OCI-LY3 (cell line): ENCODE results near the gene SLC24A1.

Experiments
- H2AFZ ChIP-seq: fragments of 200-600, 300-600 bp; shearing (Covaris generic); 2 replicates; pipeline ENCODE4 v1.6.0; 2014; ENCODE audit warnings: antibody characterized with exemption, low read depth, low read length
- H3K27ac ChIP-seq: fragments of 200-600, 300-600 bp; sonication (generic); 2 replicates; pipeline ENCODE4 v1.5.1; 2014; ENCODE audit warnings: mild to moderate bottlenecking, low read length, moderate library complexity, mixed read lengths
- H3K27me3 ChIP-seq: fragments of 200-600, 300-600 bp; sonication (generic); 2 replicates; pipeline ENCODE4 v1.6.1; 2014; ENCODE audit warnings: low read depth, low read length, mixed read lengths
- H3K36me3 ChIP-seq: fragments of 200-600, 300-600 bp; sonication (generic); replicated peaks from 2 replicates; pipeline ENCODE3; 2014; ENCODE audit warnings: low read depth, low read length, mixed read lengths
- H3K4me1 ChIP-seq: fragments of 300-600, 200-600 bp; sonication (generic); 2 replicates; pipeline ENCODE4 v1.6.1; 2014; ENCODE audit warnings: low read length, mixed read lengths
- H3K4me2 ChIP-seq: fragments of 200-600, 300-600 bp; sonication (generic); 2 replicates; pipeline ENCODE4 v1.6.1; 2014; ENCODE audit warnings: low read length, mixed read lengths
- H3K4me3 ChIP-seq: fragments of 300-600, 200-600 bp; sonication (generic); 2 replicates; pipeline ENCODE4 v1.5.1; 2014; ENCODE audit warnings: antibody characterized with exemption, mild to moderate bottlenecking, low read length, moderate library complexity
- H3K79me2 ChIP-seq: fragments of 300-600, 200-600 bp; shearing (Covaris generic); 2 replicates; pipeline ENCODE4 v1.6.1; 2014; ENCODE audit warnings: mild to moderate bottlenecking, low read length, mixed read lengths
- H3K9ac ChIP-seq: fragments of 300-600, 200-600 bp; shearing (Covaris generic); 2 replicates; pipeline ENCODE4 v1.6.0; 2014; ENCODE audit warnings: mild to moderate bottlenecking, low read length, moderate library complexity
- H3K9me3 ChIP-seq: fragments of 200-600, 300-600 bp; shearing (Covaris generic); 2 replicates; pipeline ENCODE4 v1.6.1; 2014; ENCODE audit warnings: low read length, mixed read lengths; ENCODE audit not compliant: insufficient read depth
- H4K20me1 ChIP-seq: fragments of 200-600, 300-600 bp; sonication (generic); 2 replicates; pipeline ENCODE4 v1.6.1; 2016; ENCODE audit warnings: low read length, mixed read lengths; ENCODE audit not compliant: insufficient read depth
- EZH2phosphoT487 ChIP-seq: fragments of 200-600 bp; shearing (Covaris generic); IDR thresholded peaks from 2 replicates; pipeline ENCODE4 v1.6.1; 2018; ENCODE audit warnings: antibody characterized with exemption, mixed run types, low read depth
- TF ChIP-seq, protein P1 (sequence below): fragments of 200-600, 300-600 bp; sonication (generic); IDR thresholded peaks from 2 replicates; pipeline ENCODE4 v1.5.1; 2014; ENCODE audit warnings: antibody characterized with exemption, low read length, low read depth

SLC24A1 gene

DNA sequence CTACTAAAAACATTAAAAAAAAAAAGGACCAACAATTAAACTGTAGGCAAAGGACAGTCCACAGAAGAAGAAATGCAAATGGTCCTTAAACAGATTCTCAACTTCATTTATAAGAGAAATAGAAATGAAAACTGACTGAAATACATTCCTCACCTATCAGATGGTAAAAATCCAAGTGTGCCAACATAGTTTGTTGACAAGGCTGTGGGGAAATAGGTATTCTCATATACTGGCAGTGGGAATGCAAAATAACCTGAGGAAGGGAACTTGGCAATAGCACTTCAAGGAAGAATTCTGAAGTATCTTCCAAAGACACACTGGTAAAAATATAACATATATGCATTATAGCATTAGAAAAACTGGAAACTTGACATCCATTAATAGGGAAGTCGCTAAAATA is 53.8 kb downstream of the SLC24A1 start:
- Histone ChIP-seq H3K9me3 (no peaks in the 10 kb centered on the region), H3K27ac (no peak overlapping the region), H4K20me1 (0 out of 2 replicates have a peak, but pooled peaks cover 4% of the 10 kb centered on the region), H3K4me3 (no peak overlapping the region), H3K36me3 (peaks cover 23% of the 10 kb centered on the region), H3K4me1 (no peaks in the 10 kb centered on the region), H3K27me3 (no peaks in the 10 kb centered on the region), H2AFZ (no peak overlapping the region), H3K79me2 (no peaks in the 10 kb centered on the region), H3K4me2 (no peak overlapping the region), H3K9ac (no peak overlapping the region)
- TF ChIP-seq, protein P1, sequence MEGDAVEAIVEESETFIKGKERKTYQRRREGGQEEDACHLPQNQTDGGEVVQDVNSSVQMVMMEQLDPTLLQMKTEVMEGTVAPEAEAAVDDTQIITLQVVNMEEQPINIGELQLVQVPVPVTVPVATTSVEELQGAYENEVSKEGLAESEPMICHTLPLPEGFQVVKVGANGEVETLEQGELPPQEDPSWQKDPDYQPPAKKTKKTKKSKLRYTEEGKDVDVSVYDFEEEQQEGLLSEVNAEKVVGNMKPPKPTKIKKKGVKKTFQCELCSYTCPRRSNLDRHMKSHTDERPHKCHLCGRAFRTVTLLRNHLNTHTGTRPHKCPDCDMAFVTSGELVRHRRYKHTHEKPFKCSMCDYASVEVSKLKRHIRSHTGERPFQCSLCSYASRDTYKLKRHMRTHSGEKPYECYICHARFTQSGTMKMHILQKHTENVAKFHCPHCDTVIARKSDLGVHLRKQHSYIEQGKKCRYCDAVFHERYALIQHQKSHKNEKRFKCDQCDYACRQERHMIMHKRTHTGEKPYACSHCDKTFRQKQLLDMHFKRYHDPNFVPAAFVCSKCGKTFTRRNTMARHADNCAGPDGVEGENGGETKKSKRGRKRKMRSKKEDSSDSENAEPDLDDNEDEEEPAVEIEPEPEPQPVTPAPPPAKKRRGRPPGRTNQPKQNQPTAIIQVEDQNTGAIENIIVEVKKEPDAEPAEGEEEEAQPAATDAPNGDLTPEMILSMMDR = no peak
- no peak for TF ChIP-seq EZH2phosphoT487

DNA sequence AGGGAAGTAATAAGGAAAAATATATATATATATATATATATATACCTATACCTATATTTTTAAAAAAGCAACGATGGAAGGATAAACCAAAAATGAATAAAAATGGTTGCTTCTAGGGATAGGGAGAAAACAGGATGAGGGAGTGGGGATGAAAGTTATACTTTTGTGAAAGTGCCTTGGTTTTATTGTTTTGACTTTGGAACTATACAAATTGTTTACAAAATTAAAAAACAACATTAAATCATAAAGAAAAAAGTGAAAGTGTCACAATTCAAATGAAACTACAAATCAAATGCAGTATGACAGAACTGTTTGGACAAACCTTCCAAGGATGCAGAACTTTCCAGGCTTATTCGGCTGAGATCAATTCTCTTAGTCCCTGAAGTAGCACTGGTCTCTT is 54.4 kb downstream of the SLC24A1 start:
- Histone ChIP-seq H3K4me3 (no peak overlapping the region), H3K27me3 (no peaks in the 10 kb centered on the region), H3K4me2 (no peak overlapping the region), H4K20me1 (0 out of 2 replicates have a peak, but pooled peaks cover 4% of the 10 kb centered on the region), H2AFZ (no peak overlapping the region), H3K4me1 (no peaks in the 10 kb centered on the region), H3K36me3 (peaks cover 17% of the 10 kb centered on the region), H3K79me2 (no peaks in the 10 kb centered on the region), H3K9ac (no peak overlapping the region), H3K9me3 (no peaks in the 10 kb centered on the region), H3K27ac (no peak overlapping the region)
- TF ChIP-seq, protein P1 = no peak
- TF ChIP-seq EZH2phosphoT487 = no peak

DNA sequence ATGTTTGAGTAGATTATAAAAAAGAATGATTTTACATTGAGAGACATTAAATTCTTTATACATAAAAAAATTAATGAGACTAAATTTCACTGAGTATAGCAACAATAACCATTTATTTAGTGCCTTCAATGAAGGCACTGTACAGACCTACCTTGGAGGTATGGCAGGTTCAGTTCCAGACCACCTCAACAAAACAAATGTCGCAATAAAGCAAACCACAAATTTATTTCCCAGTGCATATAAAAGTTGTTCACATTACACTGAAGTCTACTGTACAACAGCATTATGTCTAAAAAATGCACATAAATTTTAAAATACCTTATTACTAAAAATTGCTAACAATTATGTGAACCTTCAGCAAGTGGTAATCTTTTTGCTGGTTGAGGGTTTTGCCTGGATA is 58.8 kb downstream of the SLC24A1 start:
- no peaks in the 10 kb centered on the region for H3K9me3 ChIP-seq
- no peak overlapping the region for H3K4me2 ChIP-seq
- no peak overlapping the region for H3K9ac ChIP-seq

DNA sequence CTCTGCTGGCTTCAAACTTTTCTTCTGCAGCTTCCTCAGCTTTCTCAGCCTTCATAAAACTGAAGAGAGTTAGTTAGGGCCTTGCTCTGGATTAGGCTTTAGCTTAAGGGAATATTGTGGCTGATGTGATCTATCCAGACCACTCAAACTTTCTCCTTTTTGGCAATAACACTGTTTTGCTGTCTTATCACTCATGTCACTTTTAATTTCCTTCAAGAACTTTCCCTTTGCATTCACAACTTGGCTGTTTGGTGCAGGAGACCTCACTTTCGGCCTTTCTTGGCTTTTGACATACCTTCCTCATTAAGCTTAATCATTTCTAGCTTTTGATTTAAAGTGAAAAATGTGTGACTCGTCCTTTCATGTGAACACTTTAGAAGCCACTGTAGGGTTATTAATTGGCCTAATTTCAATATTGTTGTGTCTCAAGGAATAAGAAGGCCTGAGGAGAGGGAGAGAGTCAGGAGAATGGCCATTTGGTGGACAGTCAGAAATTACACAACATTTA is 60.7 kb downstream of the SLC24A1 start:
- Histone ChIP-seq H3K27me3 (no peaks in the 10 kb centered on the region), H4K20me1 (0 out of 2 replicates have a peak, but pooled peaks cover 4% of the 10 kb centered on the region), H3K9me3 (peaks cover 1% of the 10 kb centered on the region; the same call in 1 of the 2 replicates), H3K4me2 (no peak overlapping the region), H3K27ac (no peak overlapping the region), H3K9ac (no peak overlapping the region), H3K36me3 (peaks cover 8% of the 10 kb centered on the region), H2AFZ (no peak overlapping the region), H3K4me1 (peaks cover 3% of the 10 kb centered on the region), H3K79me2 (no peaks in the 10 kb centered on the region), H3K4me3 (no peak overlapping the region)
- TF ChIP-seq, protein P1 = no peak
- no peak for TF ChIP-seq EZH2phosphoT487

More for the DNA sequence above, 58.8 kb downstream of the SLC24A1 start:
- no peaks in the 10 kb centered on the region for H3K4me1 ChIP-seq
- TF ChIP-seq, protein P1 = no peak
- TF ChIP-seq EZH2phosphoT487 = no peak
- no peaks in the 10 kb centered on the region for H3K27me3 ChIP-seq
- H3K27ac ChIP-seq = no peak overlapping the region
- peaks cover 1% of the 10 kb centered on the region for H3K36me3 ChIP-seq
- no peaks in the 10 kb centered on the region for H3K79me2 ChIP-seq
- H4K20me1 ChIP-seq = 0 out of 2 replicates have a peak, but pooled peaks cover 4% of the 10 kb centered on the region
- H2AFZ ChIP-seq = no peak overlapping the region
- H3K4me3 ChIP-seq = no peak overlapping the region
